Measurements from ENCODE around the gene NPDC1. TPM values are rescaled to one million over a fixed set of nuclear protein-coding genes. Genes with fewer than 3 reads are reported as not detected.

Gene NPDC1
- total and polyA plus RNA-seq, 2 of the 8 experiments (the other 6 are each of a cell fraction or from before 2014, with no cell fraction given): 26.2 to 44.1 TPM

- no peak for TF ChIP-seq CTCF (IDR thresholded peaks at IDR 0.05; ENCODE audit: control extremely low read depth in 1 of 3, insufficient read depth in 1 of 3, low read depth in 1 of 3, low read length in 3 of 3)
- no peak for TF ChIP-seq CBX8 (IDR thresholded peaks at IDR 0.05; ENCODE audit: borderline replicate concordance, low read depth, low read length)
- no peak for TF ChIP-seq CEBPB (IDR thresholded peaks at IDR 0.05; ENCODE audit: low read depth, low read length)
- TF ChIP-seq TAF7 (optimal IDR thresholded peaks at IDR 0.05; ENCODE audit: borderline replicate concordance, low read depth, low read length): no peak
- no peak for TF ChIP-seq RBBP5 (IDR thresholded peaks at IDR 0.05; ENCODE audit: borderline replicate concordance, low read depth, low read length)
- TF ChIP-seq SP2 (IDR thresholded peaks at IDR 0.05; ENCODE audit: low read length): no peak
Measured at GRCh38 chr9:137007108-137007815, 38.7 kb downstream of the NPDC1 start (continued).
